ENCODE data around the gene DAB2IP. TPM values are rescaled to one million over a fixed set of nuclear protein-coding genes. Genes with fewer than 3 reads are reported as not detected.

DAB2IP gene
- total RNA-seq, 1 experiment from 2014 or later = 15.2 TPM

- no TSS peak for BruUV-seq (replicated peaks)
- Histone ChIP-seq H3K27me3 (ENCODE audit: low read length) (no peaks in the 10 kb centered on the region), H3K27ac (ENCODE audit: low read length) (no peak overlapping the region), H2AFZ (ENCODE audit: low read length) (no peak overlapping the region), H4K20me1 (ENCODE audit: low read length) (no peaks in the 10 kb centered on the region), H3K79me2 (ENCODE audit: low read length) (no peaks in the 10 kb centered on the region), H3K9ac (ENCODE audit: low read length) (no peak overlapping the region), H3K9me2 (replicated peaks; ENCODE audit: low read length) (no peaks in the 10 kb centered on the region), H3K9me3 (ENCODE audit: low read length) (no peaks in the 10 kb centered on the region), H3K36me3 (ENCODE audit: low read depth, low read length) (no peaks in the 10 kb centered on the region), H3K4me2 (ENCODE audit: low read length) (no peak overlapping the region), H3F3A (ENCODE audit: low read length, unreplicated experiment) (no peaks in the 10 kb centered on the region), H3K4me3 (ENCODE audit: low read length) (no peak overlapping the region), H3K4me1 (ENCODE audit: insufficient read depth, low read length) (no peaks in the 10 kb centered on the region)
- intact Hi-C loops (cut with micrococcal nuclease) = no loop called here
- ChIA-PET POLR2A (ENCODE audit: unreplicated experiment) (no interaction called here), CTCF (no interaction called here)
- no peak for DNase-seq
- ATAC-seq = no peak
- TF ChIP-seq EZH2 (IDR thresholded peaks at IDR 0.05; ENCODE audit: low read length, unreplicated experiment) (no peak), CTCF (conservative IDR thresholded peaks at IDR 0.05; ENCODE audit: low read depth, low read length) (no peak), EZH2phosphoT487 (IDR thresholded peaks at IDR 0.05; ENCODE audit: borderline replicate concordance, low read length) (no peak)
Measured at GRCh38 chr9:121626012-121626411, 25.4 kb upstream of the DAB2IP start.

GRCh38 chr9:121627427-121627826 lies 24.0 kb upstream of the DAB2IP start:
- H3K79me2 ChIP-seq (ENCODE audit: low read length) = no peaks in the 10 kb centered on the region
- ATAC-seq (no peak), DNase-seq (no peak)
- H3K27me3 ChIP-seq (ENCODE audit: low read length) = no peaks in the 10 kb centered on the region
- no peaks in the 10 kb centered on the region for H3F3A ChIP-seq (ENCODE audit: low read length, unreplicated experiment)
- intact Hi-C loops (cut with micrococcal nuclease) = no loop called here
- no peaks in the 10 kb centered on the region for H3K9me3 ChIP-seq (ENCODE audit: low read length)
- TF ChIP-seq EZH2phosphoT487 (IDR thresholded peaks at IDR 0.05; ENCODE audit: borderline replicate concordance, low read length) (no peak), CTCF (conservative IDR thresholded peaks at IDR 0.05; ENCODE audit: low read depth, low read length) (no peak), EZH2 (IDR thresholded peaks at IDR 0.05; ENCODE audit: low read length, unreplicated experiment) (no peak)
- H2AFZ ChIP-seq (ENCODE audit: low read length) = no peak overlapping the region
- POLR2A ChIA-PET (ENCODE audit: unreplicated experiment) = no interaction called here
- H3K4me1 ChIP-seq (ENCODE audit: insufficient read depth, low read length) = no peaks in the 10 kb centered on the region
- H3K27ac ChIP-seq (ENCODE audit: low read length) = no peak overlapping the region
- H3K9ac ChIP-seq (ENCODE audit: low read length) = no peak overlapping the region
- no peak overlapping the region for H3K4me2 ChIP-seq (ENCODE audit: low read length)
- no peak overlapping the region for H3K4me3 ChIP-seq (ENCODE audit: low read length)
- H3K36me3 ChIP-seq (ENCODE audit: low read depth, low read length) = no peaks in the 10 kb centered on the region
- CTCF ChIA-PET = no interaction called here
- BruUV-seq (replicated peaks) = no TSS peak
- no peaks in the 10 kb centered on the region for H4K20me1 ChIP-seq (ENCODE audit: low read length)
- no peaks in the 10 kb centered on the region for H3K9me2 ChIP-seq (replicated peaks; ENCODE audit: low read length)

- TF ChIP-seq EZH2 (IDR thresholded peaks at IDR 0.05; ENCODE audit: low read length, unreplicated experiment) (no peak), CTCF (conservative IDR thresholded peaks at IDR 0.05; ENCODE audit: low read depth, low read length) (no peak), EZH2phosphoT487 (IDR thresholded peaks at IDR 0.05; ENCODE audit: borderline replicate concordance, low read length) (no peak)
- H3F3A ChIP-seq (ENCODE audit: low read length, unreplicated experiment) = no peaks in the 10 kb centered on the region
- ChIA-PET CTCF (interaction anchor here (0.5 kb wide), 1 partner anchor 377 kb away, joined by 3 read pairs; no protein-coding TSS in a partner anchor), POLR2A (ENCODE audit: unreplicated experiment) (no interaction called here)
- intact Hi-C loops (cut with micrococcal nuclease) = no loop called here
- H3K27ac ChIP-seq (ENCODE audit: low read length) = no peak overlapping the region
- no peaks in the 10 kb centered on the region for H3K79me2 ChIP-seq (ENCODE audit: low read length)
- no peaks in the 10 kb centered on the region for H4K20me1 ChIP-seq (ENCODE audit: low read length)
- DNase-seq (no peak), ATAC-seq (no peak)
- H3K27me3 ChIP-seq (ENCODE audit: low read length) = no peaks in the 10 kb centered on the region
- no peak overlapping the region for H3K4me2 ChIP-seq (ENCODE audit: low read length)
- BruUV-seq (replicated peaks) = no TSS peak
- H3K4me3 ChIP-seq (ENCODE audit: low read length) = no peak overlapping the region
- no peaks in the 10 kb centered on the region for H3K9me2 ChIP-seq (replicated peaks; ENCODE audit: low read length)
- no peaks in the 10 kb centered on the region for H3K36me3 ChIP-seq (ENCODE audit: low read depth, low read length)
- no peak overlapping the region for H2AFZ ChIP-seq (ENCODE audit: low read length)
- no peaks in the 10 kb centered on the region for H3K9me3 ChIP-seq (ENCODE audit: low read length)
- H3K9ac ChIP-seq (ENCODE audit: low read length) = no peak overlapping the region
- H3K4me1 ChIP-seq (ENCODE audit: insufficient read depth, low read length) = no peaks in the 10 kb centered on the region
Measured at GRCh38 chr9:121628401-121628800, 23.0 kb upstream of the DAB2IP start.

All from PC-3 (cell line).